Body of pancreas (tissue), 4 donors: ENCODE data around the gene DPY19L3.

Experiments used
- CTCF ChIP-seq, 7 experiments: fragments of 450-650 bp in 4 of 7; fragments of 200-600 bp in 3 of 7; sonication (generic) in 3 of 7; IDR thresholded peaks; one replicate each; pipeline ENCODE4 v1.5.1; 2016 to 2019; ENCODE audit warnings: antibody characterized with exemption in 7 of 7
- POLR2A ChIP-seq, 3 donors: fragments of 450-650 bp; IDR thresholded peaks; one replicate each; pipeline ENCODE4 v1.6.1; 2016; ENCODE audit warnings: antibody characterized with exemption in 3 of 3, mild to moderate bottlenecking in 2 of 3

DNA sequence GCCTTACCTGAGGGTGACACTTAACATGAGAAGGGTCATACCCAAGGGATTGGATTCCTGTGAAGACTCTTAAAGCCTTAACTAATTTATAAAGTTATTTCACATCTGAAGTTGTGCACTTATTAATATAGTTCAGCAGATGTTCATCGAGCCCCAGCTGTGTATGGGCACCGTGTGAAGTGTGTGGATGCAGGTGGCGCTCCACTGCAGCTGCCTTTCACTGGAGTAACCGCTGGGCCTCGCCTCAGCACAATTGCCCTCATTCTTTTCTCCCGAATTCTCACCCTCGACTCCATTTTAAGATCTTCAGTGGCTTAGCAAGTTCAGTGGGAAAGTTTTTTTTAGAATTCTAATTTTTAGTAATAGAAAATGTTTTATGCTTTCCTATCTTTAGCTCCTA is 66.2 kb downstream of the DPY19L3 start:
- TF ChIP-seq CTCF (IDR thresholded peaks at IDR 0.05) = no peak
- TF ChIP-seq POLR2A (IDR thresholded peaks at IDR 0.05) = no peak
